Breast epithelium (tissue), 3 donors: ENCODE measurements around the gene CHCHD10.

Source experiments
- POLR2A ChIP-seq: fragments of 450-650 bp; IDR thresholded peaks from one replicate; pipeline ENCODE4 v1.6.1; 2016; ENCODE audit warnings: antibody characterized with exemption, mild to moderate bottlenecking, moderate library complexity
- TF ChIP-seq, protein P1 (sequence below), 3 donors: fragments of 450-650 bp; IDR thresholded peaks; one replicate each; pipeline ENCODE4 v1.5.1; 2016 to 2017; ENCODE audit warnings: antibody characterized with exemption in 3 of 3, mild to moderate bottlenecking in 3 of 3, moderate library complexity in 3 of 3

GRCh38 chr22:23763579-23763945 is 4.2 kb downstream of the CHCHD10 start:
- TF ChIP-seq, protein P1, sequence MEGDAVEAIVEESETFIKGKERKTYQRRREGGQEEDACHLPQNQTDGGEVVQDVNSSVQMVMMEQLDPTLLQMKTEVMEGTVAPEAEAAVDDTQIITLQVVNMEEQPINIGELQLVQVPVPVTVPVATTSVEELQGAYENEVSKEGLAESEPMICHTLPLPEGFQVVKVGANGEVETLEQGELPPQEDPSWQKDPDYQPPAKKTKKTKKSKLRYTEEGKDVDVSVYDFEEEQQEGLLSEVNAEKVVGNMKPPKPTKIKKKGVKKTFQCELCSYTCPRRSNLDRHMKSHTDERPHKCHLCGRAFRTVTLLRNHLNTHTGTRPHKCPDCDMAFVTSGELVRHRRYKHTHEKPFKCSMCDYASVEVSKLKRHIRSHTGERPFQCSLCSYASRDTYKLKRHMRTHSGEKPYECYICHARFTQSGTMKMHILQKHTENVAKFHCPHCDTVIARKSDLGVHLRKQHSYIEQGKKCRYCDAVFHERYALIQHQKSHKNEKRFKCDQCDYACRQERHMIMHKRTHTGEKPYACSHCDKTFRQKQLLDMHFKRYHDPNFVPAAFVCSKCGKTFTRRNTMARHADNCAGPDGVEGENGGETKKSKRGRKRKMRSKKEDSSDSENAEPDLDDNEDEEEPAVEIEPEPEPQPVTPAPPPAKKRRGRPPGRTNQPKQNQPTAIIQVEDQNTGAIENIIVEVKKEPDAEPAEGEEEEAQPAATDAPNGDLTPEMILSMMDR (IDR thresholded peaks at IDR 0.05) = no peak
- TF ChIP-seq POLR2A = no peak
